HG02623 (cell line): ENCODE results near the gene NCOA4.
"Not testable (repeated sequence)": the region's sequence is repeated elsewhere in the genome, so short reads cannot be mapped to it uniquely, and the experiment has no call there.

ENCODE experiments used
- ATAC-seq: cut with Tn5 transposase; IDR thresholded peaks from one replicate; pipeline ENCODE4 v1.9.1; 2021; ENCODE audit warnings: moderate library complexity; ENCODE audit not compliant: unreplicated experiment

NCOA4 gene

GRCh38 chr10:46030091-46030937 lies at the start of gene NCOA4:
Gene NCOA4, minus strand, starts transcription at chr10:46030623. Its CDS starts 13,943 bp downstream, at chr10:46016680.
- peak; percentile 95 for ATAC-seq

- no peak for ATAC-seq
Measured at GRCh38 chr10:46079831-46080585, 49.6 kb upstream of the NCOA4 start.

GRCh38 chr10:46077731-46078413 lies 47.4 kb upstream of the NCOA4 start:
- no peak for ATAC-seq

GRCh38 chr10:46077141-46077554 lies 46.7 kb upstream of the NCOA4 start:
- ATAC-seq, result no peak

- ATAC-seq, result no peak
Measured at GRCh38 chr10:46075869-46076268, 45.4 kb upstream of the NCOA4 start.

- no peak for ATAC-seq
Measured at GRCh38 chr10:46074196-46074946, 43.9 kb upstream of the NCOA4 start.

- no peak for ATAC-seq
Measured at GRCh38 chr10:46073564-46073963, 43.1 kb upstream of the NCOA4 start.

- ATAC-seq, result no peak
Measured at GRCh38 chr10:46070749-46071148, 40.3 kb upstream of the NCOA4 start.

- ATAC-seq, result no peak
Measured at GRCh38 chr10:46069771-46070463, 39.5 kb upstream of the NCOA4 start.

GRCh38 chr10:46068905-46069304 lies 38.5 kb upstream of the NCOA4 start:
- no peak for ATAC-seq

- ATAC-seq, result no peak
Measured at GRCh38 chr10:46068117-46068516, 37.7 kb upstream of the NCOA4 start.

- ATAC-seq, result no peak
Measured at GRCh38 chr10:46064269-46064817, 33.9 kb upstream of the NCOA4 start.

- no peak for ATAC-seq
Measured at GRCh38 chr10:46062723-46063428, 32.5 kb upstream of the NCOA4 start.

GRCh38 chr10:46060706-46061105 lies 30.3 kb upstream of the NCOA4 start:
- ATAC-seq, result no peak

GRCh38 chr10:46057927-46058326 lies 27.5 kb upstream of the NCOA4 start:
- not testable (repeated sequence) for ATAC-seq

- no peak for ATAC-seq
Measured at GRCh38 chr10:46057038-46057437, 26.6 kb upstream of the NCOA4 start.

- ATAC-seq, result no peak
Measured at GRCh38 chr10:46055771-46056170, 25.3 kb upstream of the NCOA4 start.

- no peak for ATAC-seq
Measured at GRCh38 chr10:46053534-46054434, 23.4 kb upstream of the NCOA4 start.
